Activated naive CD8-positive, alpha-beta T cell treated with anti-CD3 and anti-CD28 coated beads, Interleukin-2, amount 10 ng/mL, durations not matched to agents 7 days and 5 days (primary cell): Measurements from ENCODE around the gene SLC45A1. TPM values are rescaled to one million over a fixed set of nuclear protein-coding genes. Genes with fewer than 3 reads are reported as not detected.

ENCODE experiments used
- ATAC-seq: fragments of 150-1000 bp; cut with Tn5 transposase; one replicate; pipeline ENCODE4 v1.10.0; 2021; ENCODE audit warnings: low read depth, moderate library complexity
- POLR2A ChIA-PET: fragments of 350-600 bp; sonication (Branson Sonifier 250); formaldehyde crosslinking; loops from one replicate; lab custom pipeline; 2021; ENCODE audit warnings: antibody characterized with exemption; lab: Charles Lee
- DNase-seq: peaks from one replicate; pipeline ENCODE4 v3.0.0; 2021
- H3K27ac Mint-ChIP-seq: one replicate; pipeline ENCODE4 v1.8.0; 2022; ENCODE audit warnings: mild to moderate bottlenecking, mixed read lengths
- H3K27me3 Mint-ChIP-seq: one replicate; pipeline ENCODE4 v1.8.0; 2022; ENCODE audit warnings: mild to moderate bottlenecking, moderate library complexity, mixed read lengths
- H3K36me3 Mint-ChIP-seq: one replicate; pipeline ENCODE4 v1.8.0; 2021; ENCODE audit warnings: mild to moderate bottlenecking, mixed read lengths
- H3K4me1 Mint-ChIP-seq: one replicate; pipeline ENCODE4 v1.8.0; 2021; ENCODE audit warnings: mixed read lengths
- H3K4me3 Mint-ChIP-seq: one replicate; pipeline ENCODE4 v1.8.0; 2022; ENCODE audit warnings: mild to moderate bottlenecking, moderate library complexity, mixed read lengths
- H3K9me3 Mint-ChIP-seq: one replicate; pipeline ENCODE4 v1.8.0; 2021; ENCODE audit warnings: mixed read lengths
- total RNA-seq, 2 experiments: library from RNA; stranded (reverse); gene quantifications; one replicate each; pipeline ENCODE4 v1.2.3, GENCODE V29; 2021

The SLC45A1 gene
- total RNA-seq, 2 experiments from 2014 or later, result 0.50 to 0.88 TPM

DNA sequence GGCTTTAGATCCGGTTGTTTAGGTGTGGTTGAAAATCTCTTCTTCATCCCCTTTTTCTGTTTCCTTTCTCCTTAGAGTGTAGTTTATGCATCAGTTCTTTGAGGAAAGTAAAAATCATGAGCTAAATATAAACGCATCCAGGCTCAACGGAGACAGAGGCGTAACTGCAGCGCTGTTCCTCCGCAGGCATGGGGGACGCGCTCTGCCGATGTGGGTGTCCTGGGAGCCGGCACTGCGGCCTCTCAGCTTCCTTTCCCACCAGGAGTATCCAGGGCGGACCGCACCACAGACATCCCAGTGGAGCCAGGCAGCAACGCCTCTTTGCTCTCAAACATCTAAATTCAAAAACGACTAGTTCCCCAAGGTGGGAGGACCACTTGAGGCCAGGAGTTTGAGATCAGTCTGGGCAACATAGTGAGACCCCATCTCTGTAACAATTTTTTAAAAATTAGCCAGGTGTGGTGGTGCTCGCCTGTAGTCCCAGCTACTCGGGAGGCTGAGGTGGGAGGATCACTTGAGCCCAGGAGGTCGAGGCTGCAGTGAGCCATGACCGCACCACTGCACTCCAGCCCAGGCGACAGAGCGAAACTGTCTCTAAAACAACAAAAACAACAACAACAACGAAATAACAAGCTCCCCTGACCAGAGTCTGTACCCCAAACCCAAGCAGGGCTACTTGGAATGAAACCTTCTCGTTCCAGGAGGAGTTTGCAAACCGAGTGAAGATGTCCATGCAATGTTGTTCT lies 16.4 kb downstream of the SLC45A1 start:
- no peaks in the 10 kb centered on the region for H3K4me1 Mint-ChIP-seq
- no peak overlapping the region for H3K27ac Mint-ChIP-seq
- no peaks in the 10 kb centered on the region for H3K9me3 Mint-ChIP-seq
- H3K4me3 Mint-ChIP-seq, result no peak overlapping the region
- POLR2A ChIA-PET, result no interaction called here
- ATAC-seq, result no peak
- DNase-seq, result no peak
- H3K36me3 Mint-ChIP-seq, result no peaks in the 10 kb centered on the region
- H3K27me3 Mint-ChIP-seq, result no peaks in the 10 kb centered on the region

DNA sequence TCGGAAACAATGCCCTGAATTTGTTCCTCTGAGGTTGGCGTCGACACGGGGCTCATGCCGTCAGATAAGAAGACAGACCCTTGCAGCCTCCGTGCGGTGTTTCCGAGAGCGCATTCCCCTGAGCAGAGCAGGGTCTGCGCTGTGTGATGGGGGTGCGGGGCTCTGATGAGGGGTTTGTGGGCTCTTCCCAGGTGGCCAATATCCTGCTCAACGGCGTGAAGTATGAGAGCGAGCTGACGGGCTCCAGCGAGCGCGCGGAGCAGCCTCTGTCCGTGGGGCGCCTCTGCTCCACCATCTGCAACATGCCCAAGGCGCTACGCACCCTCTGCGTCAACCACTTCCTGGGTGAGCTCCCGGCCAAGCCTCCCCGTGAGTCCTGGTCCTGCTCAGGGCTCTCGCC lies 17.3 kb downstream of the SLC45A1 start:
- no peak for DNase-seq
- no peak for ATAC-seq
- no peaks in the 10 kb centered on the region for H3K36me3 Mint-ChIP-seq
- POLR2A ChIA-PET, result no interaction called here
- H3K4me1 Mint-ChIP-seq, result no peaks in the 10 kb centered on the region
- H3K9me3 Mint-ChIP-seq, result no peaks in the 10 kb centered on the region
- H3K27me3 Mint-ChIP-seq, result no peaks in the 10 kb centered on the region
- H3K27ac Mint-ChIP-seq, result no peak overlapping the region
- H3K4me3 Mint-ChIP-seq, result no peak overlapping the region

DNA sequence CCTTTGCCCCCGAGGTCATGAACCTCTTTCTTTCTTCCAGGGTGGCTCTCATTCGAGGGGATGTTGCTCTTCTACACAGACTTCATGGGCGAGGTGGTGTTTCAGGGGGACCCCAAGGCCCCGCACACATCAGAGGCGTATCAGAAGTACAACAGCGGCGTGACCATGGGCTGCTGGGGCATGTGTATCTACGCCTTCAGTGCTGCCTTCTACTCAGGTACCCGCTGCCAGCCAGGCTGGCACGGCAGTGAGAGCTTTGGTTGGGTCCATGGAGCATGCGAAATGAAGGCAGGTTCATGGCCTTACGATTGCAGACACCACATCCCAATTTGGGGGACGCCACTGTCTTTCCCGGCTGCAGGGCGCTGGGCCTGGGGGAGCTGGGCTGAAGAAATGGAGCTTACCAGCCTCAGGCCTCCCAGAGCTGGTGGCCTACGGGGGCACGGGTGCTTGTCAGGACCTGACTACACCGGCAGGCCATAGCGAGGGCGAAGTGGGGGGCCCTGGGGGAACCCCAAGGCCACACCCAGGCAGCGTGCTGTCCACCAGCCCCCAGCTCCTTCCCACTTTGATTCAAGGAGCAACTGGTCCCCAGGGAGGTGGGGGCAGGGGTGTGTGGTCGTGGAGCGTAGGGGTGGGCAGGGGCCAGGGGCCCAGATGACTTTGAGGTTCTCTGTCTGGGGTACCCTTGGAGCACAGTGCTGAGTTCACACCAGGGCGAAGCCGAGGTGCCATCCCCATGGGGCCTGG lies 20.0 kb downstream of the SLC45A1 start:
- no peak overlapping the region for H3K4me3 Mint-ChIP-seq
- DNase-seq (no peak), ATAC-seq (no peak)
- POLR2A ChIA-PET, result no interaction called here
- H3K36me3 Mint-ChIP-seq, result no peaks in the 10 kb centered on the region
- no peaks in the 10 kb centered on the region for H3K9me3 Mint-ChIP-seq
- no peaks in the 10 kb centered on the region for H3K4me1 Mint-ChIP-seq
- H3K27ac Mint-ChIP-seq, result no peak overlapping the region
- H3K27me3 Mint-ChIP-seq, result no peaks in the 10 kb centered on the region

DNA sequence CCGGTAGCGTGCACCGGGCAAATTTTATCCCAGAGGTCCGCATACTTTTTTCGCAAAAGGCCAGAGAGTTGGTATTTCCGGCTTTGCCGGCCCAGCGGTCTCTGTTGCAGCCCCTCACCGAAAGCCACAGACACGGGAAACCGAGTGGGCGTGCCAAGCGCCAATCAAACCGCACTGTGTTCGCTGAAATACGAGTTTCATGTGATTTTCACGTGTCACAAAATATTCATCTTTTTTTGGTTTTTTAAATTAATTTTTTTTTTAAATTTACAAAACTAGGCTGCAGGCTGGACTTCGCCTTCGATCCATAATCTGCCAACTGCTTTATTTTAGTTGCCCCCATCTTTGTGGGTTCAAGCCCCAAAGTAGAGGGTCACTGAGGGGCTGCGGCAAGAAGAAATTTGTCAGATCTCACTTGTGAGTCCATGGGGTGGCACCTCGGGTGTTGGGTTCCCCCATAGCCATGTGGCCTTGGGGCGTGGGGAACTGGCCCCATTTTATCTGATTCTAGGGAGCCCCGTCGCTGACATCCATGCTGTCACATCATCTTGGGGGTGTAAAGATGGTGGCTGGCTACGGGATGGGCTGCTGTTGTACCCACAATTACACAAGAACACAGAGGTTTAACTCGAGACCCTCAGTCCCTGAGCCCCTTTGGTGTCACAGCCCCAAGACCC lies 20.8 kb downstream of the SLC45A1 start:
- Mint-ChIP-seq H3K4me1 (no peaks in the 10 kb centered on the region), H3K9me3 (no peaks in the 10 kb centered on the region), H3K4me3 (no peak overlapping the region), H3K36me3 (no peaks in the 10 kb centered on the region), H3K27me3 (no peaks in the 10 kb centered on the region), H3K27ac (no peak overlapping the region)
- POLR2A ChIA-PET, result no interaction called here
- ATAC-seq (no peak), DNase-seq (no peak)

DNA sequence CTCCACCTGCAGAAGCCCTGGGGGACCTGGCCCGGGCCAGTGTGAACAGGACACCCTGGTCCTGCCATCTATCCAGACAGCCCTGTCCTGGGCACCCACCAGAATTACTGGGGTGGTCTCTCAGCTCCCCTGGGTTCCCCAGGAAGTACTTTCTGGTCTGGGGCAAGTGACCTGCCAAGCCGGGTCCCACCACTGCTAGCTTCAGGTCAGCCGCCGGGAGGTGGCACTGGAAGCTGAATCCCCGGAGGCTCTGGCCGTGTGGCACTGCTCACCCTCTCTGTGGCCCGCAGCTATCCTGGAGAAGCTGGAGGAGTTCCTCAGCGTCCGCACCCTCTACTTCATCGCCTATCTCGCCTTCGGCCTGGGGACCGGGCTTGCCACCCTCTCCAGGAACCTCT lies 21.3 kb downstream of the SLC45A1 start:
- POLR2A ChIA-PET, result no interaction called here
- no peak overlapping the region for H3K4me3 Mint-ChIP-seq
- no peak overlapping the region for H3K27ac Mint-ChIP-seq
- ATAC-seq (no peak), DNase-seq (no peak)
- no peaks in the 10 kb centered on the region for H3K4me1 Mint-ChIP-seq
- H3K36me3 Mint-ChIP-seq, result no peaks in the 10 kb centered on the region
- H3K27me3 Mint-ChIP-seq, result no peaks in the 10 kb centered on the region
- no peaks in the 10 kb centered on the region for H3K9me3 Mint-ChIP-seq

DNA sequence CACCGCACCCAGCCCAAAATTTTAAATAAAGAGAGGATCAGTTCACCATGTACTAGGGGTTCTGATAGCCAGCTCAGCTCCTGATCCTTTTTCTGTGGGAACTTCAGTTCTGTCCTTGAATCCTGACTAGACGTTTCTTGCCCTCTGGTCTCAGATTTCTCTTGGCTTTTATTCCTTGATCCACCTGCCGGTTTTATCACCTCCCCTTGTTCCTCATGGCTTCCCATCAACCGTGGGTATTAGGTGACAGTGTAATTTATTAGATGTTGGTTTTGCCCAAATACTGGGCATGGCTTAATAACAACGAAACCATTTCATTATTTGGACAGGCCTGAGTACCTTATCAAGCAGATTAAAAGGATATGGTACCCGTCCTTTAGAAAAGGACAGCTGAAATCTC lies 22.5 kb downstream of the SLC45A1 start:
- Mint-ChIP-seq H3K9me3 (no peaks in the 10 kb centered on the region), H3K36me3 (no peaks in the 10 kb centered on the region), H3K4me1 (no peaks in the 10 kb centered on the region), H3K27me3 (no peaks in the 10 kb centered on the region), H3K27ac (no peak overlapping the region), H3K4me3 (no peak overlapping the region)
- DNase-seq (no peak), ATAC-seq (no peak)
- POLR2A ChIA-PET, result no interaction called here

DNA sequence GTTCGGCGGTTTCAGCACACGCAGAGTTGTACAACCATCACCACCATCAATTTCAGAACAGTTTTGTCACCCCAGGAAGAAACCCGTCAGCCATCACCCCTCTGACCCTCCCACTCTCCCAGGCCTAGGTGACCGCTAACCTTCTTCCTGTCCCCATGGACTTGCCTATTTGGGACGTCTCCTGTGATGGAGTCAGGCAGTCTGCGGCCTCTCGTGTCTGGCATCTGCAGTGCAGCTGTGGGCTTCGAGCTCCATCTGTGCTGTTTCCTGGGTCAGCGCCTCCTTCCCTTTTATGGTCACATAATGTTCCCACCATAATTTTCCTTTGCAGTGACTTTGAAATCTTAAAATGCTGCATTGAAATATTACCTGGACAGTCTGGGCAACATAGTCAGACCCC lies 24.4 kb downstream of the SLC45A1 start:
- Mint-ChIP-seq H3K36me3 (no peaks in the 10 kb centered on the region), H3K27me3 (no peaks in the 10 kb centered on the region), H3K27ac (no peak overlapping the region), H3K4me1 (no peaks in the 10 kb centered on the region), H3K4me3 (no peak overlapping the region), H3K9me3 (no peaks in the 10 kb centered on the region)
- ATAC-seq (no peak), DNase-seq (no peak)
- POLR2A ChIA-PET, result no interaction called here

DNA sequence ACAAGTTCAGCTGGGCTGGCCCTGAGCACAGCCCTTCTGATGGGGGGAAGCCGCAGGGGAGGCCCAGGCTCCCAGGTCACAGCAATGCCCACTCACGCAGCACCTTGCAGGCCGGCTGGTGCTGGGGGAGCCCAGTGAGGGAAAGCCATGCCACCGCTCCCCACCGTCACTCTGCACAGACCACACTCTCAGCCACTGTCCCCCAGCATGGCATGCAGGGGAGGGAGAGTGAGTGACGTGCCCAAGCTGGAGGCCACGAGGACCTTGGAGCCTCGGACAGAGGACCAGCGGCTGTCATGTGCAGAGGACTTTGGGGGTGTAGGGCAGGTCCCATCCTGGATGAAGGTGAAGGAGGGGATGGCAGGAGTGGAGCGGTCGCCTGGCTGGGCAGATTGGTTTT lies 25.1 kb downstream of the SLC45A1 start:
- Mint-ChIP-seq H3K4me1 (no peaks in the 10 kb centered on the region), H3K27me3 (no peaks in the 10 kb centered on the region), H3K27ac (no peak overlapping the region), H3K4me3 (no peak overlapping the region), H3K36me3 (no peaks in the 10 kb centered on the region), H3K9me3 (no peaks in the 10 kb centered on the region)
- DNase-seq, result no peak
- POLR2A ChIA-PET, result no interaction called here
- ATAC-seq, result no peak

DNA sequence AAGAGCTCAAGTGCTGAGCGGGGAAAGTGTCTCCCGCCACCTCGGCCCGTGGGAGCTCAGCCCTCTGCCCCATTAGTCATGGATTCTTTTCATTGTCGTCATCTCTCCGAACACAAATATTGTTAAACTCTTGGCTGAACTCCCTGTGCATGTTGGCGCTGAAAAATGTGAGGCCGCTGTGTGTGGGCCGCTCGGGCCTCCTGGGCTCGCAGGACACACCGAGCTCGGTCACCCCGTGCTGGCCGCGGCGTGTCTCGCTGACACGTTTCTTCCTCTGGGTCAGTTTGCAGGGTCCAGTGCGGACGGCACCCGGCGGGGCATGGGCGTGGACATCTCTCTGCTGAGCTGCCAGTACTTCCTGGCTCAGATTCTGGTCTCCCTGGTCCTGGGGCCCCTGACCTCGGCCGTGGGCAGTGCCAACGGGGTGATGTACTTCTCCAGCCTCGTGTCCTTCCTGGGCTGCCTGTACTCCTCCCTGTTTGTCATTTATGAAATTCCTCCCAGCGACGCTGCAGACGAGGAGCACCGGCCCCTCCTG lies 25.6 kb downstream of the SLC45A1 start:
- Mint-ChIP-seq H3K4me1 (no peaks in the 10 kb centered on the region), H3K27me3 (no peaks in the 10 kb centered on the region), H3K4me3 (no peak overlapping the region), H3K9me3 (no peaks in the 10 kb centered on the region), H3K36me3 (no peaks in the 10 kb centered on the region), H3K27ac (no peak overlapping the region)
- DNase-seq (no peak), ATAC-seq (no peak)
- POLR2A ChIA-PET, result no interaction called here

DNA sequence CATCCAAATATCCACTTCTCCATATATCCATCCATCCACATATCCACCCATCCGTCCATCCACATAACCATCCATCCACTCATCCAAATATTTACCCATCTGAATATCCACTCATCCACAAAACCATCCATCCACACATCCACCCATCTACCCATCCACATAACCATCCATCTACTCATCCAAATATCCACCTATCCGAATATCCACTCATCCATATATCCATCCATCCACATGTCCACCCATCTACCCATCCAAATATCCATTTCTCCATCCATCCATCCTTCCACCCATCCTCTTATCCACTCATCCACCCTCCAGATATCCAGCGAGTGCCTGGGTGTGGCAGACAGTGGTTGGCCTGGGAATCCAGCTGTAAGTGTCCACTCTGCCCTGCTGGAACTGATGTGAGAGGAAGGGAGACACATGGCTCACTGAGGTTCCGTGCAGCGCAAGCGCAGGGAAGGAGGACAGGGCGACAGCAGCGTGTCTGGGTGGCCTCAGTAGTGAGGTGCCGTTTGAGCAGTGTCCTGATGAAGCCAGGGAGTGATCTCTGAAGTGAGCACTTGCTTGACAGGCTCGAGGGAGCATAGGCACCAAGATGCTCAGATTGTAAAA lies 27.1 kb downstream of the SLC45A1 start:
- Mint-ChIP-seq H3K27ac (no peak overlapping the region), H3K36me3 (no peaks in the 10 kb centered on the region), H3K4me3 (no peak overlapping the region), H3K4me1 (peaks cover 2% of the 10 kb centered on the region), H3K27me3 (peaks cover 4% of the 10 kb centered on the region), H3K9me3 (no peaks in the 10 kb centered on the region)
- ATAC-seq (no peak), DNase-seq (no peak)
- POLR2A ChIA-PET, result no interaction called here

DNA sequence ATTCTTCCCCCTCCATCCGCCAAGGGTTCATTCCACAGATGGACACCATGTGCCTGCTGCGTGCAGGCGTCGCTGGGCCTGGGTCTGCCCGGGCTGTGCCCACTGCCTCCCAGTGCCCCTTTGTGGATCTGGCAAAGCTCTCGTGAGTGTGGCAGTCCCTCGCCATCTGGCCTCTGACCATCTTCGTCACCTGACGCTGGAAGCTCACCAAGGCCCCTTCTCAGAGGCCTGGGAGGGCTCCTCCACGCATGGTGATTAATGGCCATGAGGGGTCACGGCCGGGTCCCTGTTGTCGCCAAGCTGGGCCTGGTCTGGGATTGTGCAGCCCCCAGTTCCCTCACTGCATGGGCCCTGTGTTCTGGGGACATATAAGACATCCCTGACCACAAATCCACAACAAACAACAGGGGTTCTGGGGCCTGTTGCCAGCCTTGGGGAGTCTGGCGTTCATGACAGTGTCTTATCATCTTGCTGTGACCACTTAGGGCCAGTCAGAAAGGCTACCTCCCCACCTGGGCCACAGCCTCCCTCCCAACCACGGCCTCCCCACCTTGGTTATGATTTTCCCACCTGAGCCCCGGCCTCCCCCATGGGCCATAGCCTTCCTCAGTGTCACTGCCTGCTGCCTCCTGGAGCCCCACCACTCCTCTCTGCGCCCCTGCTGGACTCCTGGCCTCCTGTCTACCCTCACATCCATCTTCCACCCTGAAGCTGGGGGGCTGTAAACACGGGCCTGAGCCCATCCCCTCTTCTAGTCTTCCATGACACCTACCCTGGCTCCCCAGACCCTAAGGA lies 27.9 kb downstream of the SLC45A1 start:
- Mint-ChIP-seq H3K36me3 (no peaks in the 10 kb centered on the region), H3K27me3 (peaks cover 4% of the 10 kb centered on the region), H3K27ac (no peak overlapping the region), H3K4me3 (no peak overlapping the region), H3K4me1 (peaks cover 2% of the 10 kb centered on the region), H3K9me3 (no peaks in the 10 kb centered on the region)
- no peak for ATAC-seq
- DNase-seq, result no peak
- POLR2A ChIA-PET, result no interaction called here

DNA sequence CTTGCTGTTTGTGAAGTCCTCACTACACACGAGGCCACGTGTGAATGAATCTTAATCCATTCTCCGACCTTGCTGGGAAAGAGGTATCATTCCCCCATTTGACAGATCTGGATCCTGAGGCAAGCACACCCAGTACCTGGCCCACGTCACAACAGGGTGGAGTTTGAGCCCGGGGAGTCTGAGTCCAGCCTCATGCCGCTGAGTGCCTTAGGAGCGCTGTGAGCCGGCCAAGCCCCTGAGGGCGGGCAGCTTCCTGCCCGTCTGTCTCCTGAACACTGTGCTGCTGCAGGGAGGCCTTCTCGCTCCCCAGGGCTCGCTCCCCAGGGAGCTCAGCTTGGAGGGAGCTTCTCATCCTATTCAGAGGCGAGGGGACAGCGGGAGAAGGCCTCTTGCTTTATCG lies 29.7 kb downstream of the SLC45A1 start:
- no peak for ATAC-seq
- Mint-ChIP-seq H3K27ac (no peak overlapping the region), H3K27me3 (peaks cover 4% of the 10 kb centered on the region), H3K4me3 (no peak overlapping the region), H3K4me1 (peaks cover 2% of the 10 kb centered on the region), H3K36me3 (no peaks in the 10 kb centered on the region), H3K9me3 (no peaks in the 10 kb centered on the region)
- no peak for DNase-seq
- POLR2A ChIA-PET, result no interaction called here
